Measurements from ENCODE around the gene DDIT4. TPM values are rescaled to one million over a fixed set of nuclear protein-coding genes. Genes with fewer than 3 reads are reported as not detected.

DDIT4 gene
- total RNA-seq, 1 experiment from 2014 or later: 155 TPM

DNA sequence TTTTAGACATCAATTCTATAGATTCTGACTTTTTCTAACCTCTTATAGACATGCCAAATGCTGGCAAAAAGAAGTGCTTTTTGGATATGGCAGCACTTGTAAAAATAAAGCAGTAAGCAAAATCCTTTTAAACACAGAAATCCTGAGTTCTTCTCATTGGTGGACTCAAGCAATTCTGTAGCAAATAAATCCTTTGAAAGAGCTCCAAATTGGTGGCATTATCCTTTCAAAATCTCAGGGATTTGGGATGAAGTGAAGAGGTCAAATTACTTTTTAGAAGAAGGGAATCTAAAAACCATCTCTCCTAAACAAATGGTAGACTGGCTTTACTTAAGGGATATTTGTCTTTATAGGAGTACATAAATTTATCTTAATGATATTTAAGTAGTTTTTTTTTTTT lies 40.1 kb upstream of the DDIT4 start:
- DNase-seq: no peak
- peaks cover 4% of the 10 kb centered on the region for H3K36me3 ChIP-seq (ENCODE audit: control insufficient read depth, insufficient read depth, low read length)
- Mint-ChIP-seq H3K36me3 (ENCODE audit: insufficient read depth, unreplicated experiment) (peaks cover 70% of the 10 kb centered on the region), H3K9me3 (ENCODE audit: unreplicated experiment) (no peaks in the 10 kb centered on the region), H3K27me3 (ENCODE audit: insufficient read depth, unreplicated experiment) (no peaks in the 10 kb centered on the region), H3K4me1 (ENCODE audit: low read depth, unreplicated experiment) (peaks cover 18% of the 10 kb centered on the region), H3K27ac (ENCODE audit: unreplicated experiment) (no peak overlapping the region), H3K4me3 (ENCODE audit: unreplicated experiment) (no peak overlapping the region)
- TF ChIP-seq CTCF (IDR thresholded peaks at IDR 0.05; ENCODE audit: insufficient read depth in 1 of 2, low read depth in 1 of 2, low read length in 1 of 2, severe bottlenecking in 1 of 2, unreplicated experiment in 1 of 2): no peak
- no peaks in the 10 kb centered on the region for H3K27me3 ChIP-seq (replicated peaks; ENCODE audit: control insufficient read depth, insufficient read depth, low read length)
- BruUV-seq (replicated peaks): no TSS peak
- CTCF ChIA-PET: no interaction called here
- intact Hi-C loops (cut with micrococcal nuclease; ENCODE audit: unreplicated experiment): no loop called here
- H3K4me3 ChIP-seq (ENCODE audit: low read depth, low read length): no peak overlapping the region
- no peaks in the 10 kb centered on the region for H3K9me3 ChIP-seq
- POLR2A ChIA-PET: interaction anchor here (0.6 kb wide), 2 partner anchors 87 to 181 kb away, joined by 4 to 12 read pairs; no protein-coding TSS in a partner anchor
- no peaks in the 10 kb centered on the region for H3K4me1 ChIP-seq

GRCh38 chr10:72234560-72235095 lies 39.1 kb upstream of the DDIT4 start:
- POLR2A ChIA-PET: interaction anchor here (0.7 kb wide), 1 partner anchor 129 kb away, joined by 4 read pairs; no protein-coding TSS in a partner anchor

DNA sequence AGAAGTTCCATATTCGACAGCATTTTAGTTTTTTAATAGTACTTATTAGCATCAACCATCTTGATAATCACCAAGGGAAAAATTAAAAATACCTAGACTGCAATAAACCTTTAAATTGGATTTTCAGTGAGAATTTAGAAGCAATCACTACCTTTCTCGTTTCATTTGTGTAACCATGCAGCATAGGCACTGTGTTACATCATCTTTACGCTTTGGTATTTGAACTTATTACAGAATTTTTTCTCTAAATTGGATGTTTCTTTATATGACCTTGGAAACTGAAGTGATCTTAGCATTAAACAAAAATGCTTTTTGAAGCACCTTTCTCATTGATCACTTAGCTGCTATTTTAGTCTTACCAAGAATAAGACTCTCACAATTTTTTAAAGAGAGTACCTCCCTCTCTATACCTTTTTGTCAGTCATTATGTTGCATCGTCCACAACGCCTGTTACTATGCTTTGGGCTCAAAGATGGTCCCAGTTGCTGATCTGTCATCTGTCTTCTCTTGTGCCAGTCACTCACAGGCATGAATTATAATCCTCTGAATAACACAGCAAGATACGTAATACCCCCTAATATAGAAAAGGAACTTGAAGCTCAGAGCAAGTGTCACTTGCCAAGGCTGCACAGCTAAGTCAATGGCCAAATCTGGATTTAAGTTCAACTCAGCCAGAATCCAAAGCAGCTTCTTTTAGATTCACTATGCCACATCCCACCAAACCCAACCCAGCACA lies 38.0 kb upstream of the DDIT4 start:
- Histone ChIP-seq H3K4me1 (no peaks in the 10 kb centered on the region), H3K4me3 (ENCODE audit: low read depth, low read length) (no peak overlapping the region), H3K27me3 (replicated peaks; ENCODE audit: control insufficient read depth, insufficient read depth, low read length) (no peaks in the 10 kb centered on the region), H3K36me3 (ENCODE audit: control insufficient read depth, insufficient read depth, low read length) (peaks cover 4% of the 10 kb centered on the region), H3K9me3 (no peaks in the 10 kb centered on the region)
- intact Hi-C loops (cut with micrococcal nuclease; ENCODE audit: unreplicated experiment): no loop called here
- POLR2A ChIA-PET: no interaction called here
- no peak for DNase-seq
- no peaks in the 10 kb centered on the region for H3K27me3 Mint-ChIP-seq (ENCODE audit: insufficient read depth, unreplicated experiment)
- H3K9me3 Mint-ChIP-seq (ENCODE audit: unreplicated experiment): no peaks in the 10 kb centered on the region
- TF ChIP-seq CTCF (IDR thresholded peaks at IDR 0.05; ENCODE audit: insufficient read depth in 1 of 2, low read depth in 1 of 2, low read length in 1 of 2, severe bottlenecking in 1 of 2, unreplicated experiment in 1 of 2): no peak
- peaks cover 64% of the 10 kb centered on the region for H3K36me3 Mint-ChIP-seq (ENCODE audit: insufficient read depth, unreplicated experiment)
- CTCF ChIA-PET: no interaction called here
- no TSS peak for BruUV-seq (replicated peaks)
- peaks cover 4% of the 10 kb centered on the region for H3K4me1 Mint-ChIP-seq (ENCODE audit: low read depth, unreplicated experiment)
- no peak overlapping the region for H3K27ac Mint-ChIP-seq (ENCODE audit: unreplicated experiment)
- no peak overlapping the region for H3K4me3 Mint-ChIP-seq (ENCODE audit: unreplicated experiment)

More at GRCh38 chr10:72234560-72235095, 39.1 kb upstream of the DDIT4 start:
- CTCF ChIA-PET: no interaction called here
- Mint-ChIP-seq H3K4me1 (ENCODE audit: low read depth, unreplicated experiment) (peaks cover 13% of the 10 kb centered on the region), H3K9me3 (ENCODE audit: unreplicated experiment) (no peaks in the 10 kb centered on the region), H3K4me3 (ENCODE audit: unreplicated experiment) (no peak overlapping the region), H3K27ac (ENCODE audit: unreplicated experiment) (no peak overlapping the region), H3K36me3 (ENCODE audit: insufficient read depth, unreplicated experiment) (peaks cover 66% of the 10 kb centered on the region), H3K27me3 (ENCODE audit: insufficient read depth, unreplicated experiment) (no peaks in the 10 kb centered on the region)
- intact Hi-C loops (cut with micrococcal nuclease; ENCODE audit: unreplicated experiment): no loop called here
- no peak overlapping the region for H3K4me3 ChIP-seq (ENCODE audit: low read depth, low read length)
- H3K27me3 ChIP-seq (replicated peaks; ENCODE audit: control insufficient read depth, insufficient read depth, low read length): no peaks in the 10 kb centered on the region
- no peaks in the 10 kb centered on the region for H3K4me1 ChIP-seq
- H3K9me3 ChIP-seq: no peaks in the 10 kb centered on the region
- BruUV-seq (replicated peaks): no TSS peak
- H3K36me3 ChIP-seq (ENCODE audit: control insufficient read depth, insufficient read depth, low read length): peaks cover 4% of the 10 kb centered on the region
- no peak for DNase-seq
- TF ChIP-seq CTCF (IDR thresholded peaks at IDR 0.05; ENCODE audit: insufficient read depth in 1 of 2, low read depth in 1 of 2, low read length in 1 of 2, severe bottlenecking in 1 of 2, unreplicated experiment in 1 of 2): no peak

All from Caco-2 (cell line).